D341Med (cell line): Measurements from ENCODE around the gene ADORA2B.
"Not testable (repeated sequence)": the region's sequence is repeated elsewhere in the genome, so short reads cannot be mapped to it uniquely, and the experiment has no call there.

ENCODE experiments used
- DNase-seq: peaks from one replicate; pipeline ENCODE4 v3.0.0; 2012; ENCODE audit warnings: low spot score

ADORA2B gene

GRCh38 chr17:15922586-15922985, 22.3 kb upstream of the ADORA2B start:
- DNase-seq: no peak

- DNase-seq: no peak
Observed at GRCh38 chr17:15926039-15926740, 18.7 kb upstream of the ADORA2B start.

GRCh38 chr17:15928286-15928785, 16.6 kb upstream of the ADORA2B start:
- DNase-seq: no peak

GRCh38 chr17:15929941-15930340, 15.0 kb upstream of the ADORA2B start:
- no peak for DNase-seq

- DNase-seq: no peak
Observed at GRCh38 chr17:15930426-15930825, 14.5 kb upstream of the ADORA2B start.

GRCh38 chr17:15931394-15931793, 13.5 kb upstream of the ADORA2B start:
- DNase-seq: no peak

GRCh38 chr17:15934866-15935265, 10.1 kb upstream of the ADORA2B start:
- DNase-seq: no peak

GRCh38 chr17:15935891-15936290, 9.0 kb upstream of the ADORA2B start:
- no peak for DNase-seq

- DNase-seq: not testable (repeated sequence)
Observed at GRCh38 chr17:15936481-15936880, 8.4 kb upstream of the ADORA2B start.

GRCh38 chr17:15941781-15942180, 3.1 kb upstream of the ADORA2B start:
- no peak for DNase-seq

GRCh38 chr17:15942207-15942833, 2.6 kb upstream of the ADORA2B start:
- no peak for DNase-seq

GRCh38 chr17:15943971-15944758, 765 bp upstream of the ADORA2B start:
- DNase-seq: no peak

- no peak for DNase-seq
Observed at GRCh38 chr17:15945527-15946191, 729 bp downstream of the ADORA2B start.

GRCh38 chr17:15946611-15947120, 1.7 kb downstream of the ADORA2B start:
- DNase-seq: no peak

GRCh38 chr17:15947271-15947670, 2.3 kb downstream of the ADORA2B start:
- no peak for DNase-seq

GRCh38 chr17:15947976-15948752, 3.2 kb downstream of the ADORA2B start:
- DNase-seq: no peak

GRCh38 chr17:15951368-15952047, 6.6 kb downstream of the ADORA2B start:
- DNase-seq: no peak

- DNase-seq: no peak
Observed at GRCh38 chr17:15952048-15952532, 7.2 kb downstream of the ADORA2B start.

GRCh38 chr17:15952916-15953790, 8.2 kb downstream of the ADORA2B start:
- no peak for DNase-seq

GRCh38 chr17:15954222-15954621, 9.3 kb downstream of the ADORA2B start:
- DNase-seq: no peak
